AG09309 (cell line): ENCODE results near the gene PIAS2.

ENCODE experiments used
- DNase-seq: peaks from one replicate; pipeline ENCODE4 v3.0.0-alpha.2; 2010; ENCODE audit warnings: low read depth
- H3K4me3 ChIP-seq: 2 replicates; pipeline ENCODE4 v1.5.1; 2011; ENCODE audit warnings: mild to moderate bottlenecking, low read depth, low read length, moderate library complexity; ENCODE audit not compliant: control insufficient read depth
- CTCF ChIP-seq: IDR thresholded peaks from 2 replicates; pipeline ENCODE4 v1.5.1; 2011; ENCODE audit warnings: mild to moderate bottlenecking, low read depth, low read length, inconsistent platforms; ENCODE audit not compliant: insufficient read depth, control insufficient read depth; ENCODE audit errors: missing control alignments

PIAS2 gene

GRCh38 chr18:46946656-46947282 is 29.5 kb upstream of the PIAS2 start:
- no peak for DNase-seq
- no peak for TF ChIP-seq CTCF
- peak overlapping the region; percentile 64 for H3K4me3 ChIP-seq

- TF ChIP-seq CTCF = no peak
- H3K4me3 ChIP-seq = no peak overlapping the region
- no peak for DNase-seq
These were observed 25.3 kb upstream of the PIAS2 start for GRCh38 chr18:46942646-46943045.

DNA sequence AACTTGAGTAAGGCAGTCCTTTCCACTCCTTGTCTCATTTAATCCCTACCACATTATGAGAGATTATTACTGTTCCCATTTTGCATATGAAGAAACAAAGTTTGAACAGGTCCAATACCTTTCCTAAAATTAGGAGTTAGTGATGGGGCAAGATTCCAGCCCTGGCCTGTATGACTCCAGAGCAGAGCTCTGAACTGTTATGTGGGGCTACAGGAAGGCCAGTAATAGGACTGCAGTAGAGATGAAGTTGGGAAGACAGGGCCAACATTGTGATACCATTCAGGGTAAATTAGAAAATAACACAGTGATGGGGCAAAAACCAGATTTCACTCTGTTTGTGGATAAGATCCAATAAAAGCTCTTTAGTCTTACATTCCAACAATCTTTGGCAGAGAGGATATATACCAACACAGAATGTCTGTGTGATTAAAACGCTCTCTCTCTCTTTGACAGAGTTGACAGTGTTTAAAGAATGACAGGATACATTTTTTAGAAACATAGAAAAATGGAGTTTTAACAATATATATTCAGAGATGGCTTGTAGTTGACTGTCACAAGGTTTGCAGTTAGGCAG is 22.8 kb upstream of the PIAS2 start:
- H3K4me3 ChIP-seq = no peak overlapping the region
- DNase-seq = no peak
- no peak for TF ChIP-seq CTCF

GRCh38 chr18:46939337-46939963 is 22.1 kb upstream of the PIAS2 start:
- no peak for DNase-seq
- TF ChIP-seq CTCF = no peak
- H3K4me3 ChIP-seq = no peak overlapping the region

GRCh38 chr18:46920653-46921052 is 3.3 kb upstream of the PIAS2 start:
- H3K4me3 ChIP-seq = no peak overlapping the region
- no peak for TF ChIP-seq CTCF
- DNase-seq = no peak

DNA sequence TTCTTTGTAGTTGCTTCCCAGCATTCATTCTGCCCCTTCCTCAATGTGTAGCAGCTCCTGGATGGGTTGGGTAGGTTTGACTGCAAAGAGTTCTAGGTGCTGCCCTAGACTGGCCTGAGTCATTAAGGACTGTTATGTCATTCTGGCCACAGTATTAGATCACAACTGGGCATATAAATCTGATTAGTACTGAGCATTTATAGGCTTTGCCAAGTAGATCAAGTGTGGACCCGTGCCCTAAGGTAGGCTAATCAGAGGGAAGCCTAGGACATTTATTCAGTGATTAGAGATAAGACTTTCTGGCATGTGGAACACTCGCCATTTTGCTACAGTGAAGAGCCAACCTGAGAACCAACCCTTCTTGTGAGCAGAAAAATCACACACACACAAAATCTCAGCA is 2.8 kb upstream of the PIAS2 start:
- H3K4me3 ChIP-seq = no peak overlapping the region
- no peak for TF ChIP-seq CTCF
- DNase-seq = no peak
